HG02852 (cell line): ENCODE results near the gene G6PD.
"Not testable (repeated sequence)": the region's sequence is repeated elsewhere in the genome, so short reads cannot be mapped to it uniquely, and the experiment has no call there.

Experiments
- ATAC-seq: cut with Tn5 transposase; IDR thresholded peaks from one replicate; pipeline ENCODE4 v1.9.1; 2021; ENCODE audit warnings: mild to moderate bottlenecking, moderate library complexity; ENCODE audit not compliant: unreplicated experiment

G6PD gene

GRCh38 chrX:154546354-154547244 is at the start of gene G6PD:
TSS of gene G6PD (minus strand) at chrX:154546846. CDS start at chrX:154546155, 691 bp downstream.
- ATAC-seq = peak; percentile 39

GRCh38 chrX:154595559-154596249 is 49.1 kb upstream of the G6PD start:
- no peak for ATAC-seq

GRCh38 chrX:154594491-154594890 is 47.8 kb upstream of the G6PD start:
- no peak for ATAC-seq

- no peak for ATAC-seq
These were observed 46.6 kb upstream of the G6PD start for GRCh38 chrX:154593201-154593600.

- ATAC-seq = no peak
These were observed 45.9 kb upstream of the G6PD start for GRCh38 chrX:154592505-154592904.

GRCh38 chrX:154590415-154590814 is 43.8 kb upstream of the G6PD start:
- not testable (repeated sequence) for ATAC-seq

GRCh38 chrX:154584585-154585183 is 38.0 kb upstream of the G6PD start, which contains the start of gene CTAG1A:
TSS of gene CTAG1A (plus strand) at chrX:154585133. CDS start at chrX:154585207, 74 bp downstream.
- not testable (repeated sequence) for ATAC-seq

- ATAC-seq = not testable (repeated sequence)
These were observed 36.3 kb upstream of the G6PD start for GRCh38 chrX:154582994-154583393.

GRCh38 chrX:154575076-154575475 is 28.4 kb upstream of the G6PD start:
- not testable (repeated sequence) for ATAC-seq

- ATAC-seq = not testable (repeated sequence)
These were observed 26.4 kb upstream of the G6PD start for GRCh38 chrX:154573061-154573460.

- not testable (repeated sequence) for ATAC-seq
These were observed 23.7 kb upstream of the G6PD start for GRCh38 chrX:154570361-154570760.

GRCh38 chrX:154562295-154562694 is 15.6 kb upstream of the G6PD start:
- not testable (repeated sequence) for ATAC-seq

- ATAC-seq = not testable (repeated sequence)
These were observed 13.7 kb upstream of the G6PD start for GRCh38 chrX:154560326-154560725.

- ATAC-seq = not testable (repeated sequence)
These were observed 12.2 kb upstream of the G6PD start for GRCh38 chrX:154558896-154559295.

GRCh38 chrX:154558060-154558690 is 11.5 kb upstream of the G6PD start:
- not testable (repeated sequence) for ATAC-seq

- not testable (repeated sequence) for ATAC-seq
These were observed 5.6 kb upstream of the G6PD start for GRCh38 chrX:154552112-154552806.

- ATAC-seq = no peak
These were observed 3.1 kb upstream of the G6PD start for GRCh38 chrX:154549766-154550165.

GRCh38 chrX:154548028-154548316 is 1.3 kb upstream of the G6PD start:
- ATAC-seq = no peak

- ATAC-seq = peak; percentile 69
These were observed 790 bp upstream of the G6PD start, which contains the start of gene IKBKG for GRCh38 chrX:154547245-154548027. TSS of gene IKBKG (plus strand) at chrX:154547620. CDS start at chrX:154552003, 4,383 bp downstream.
